ENCODE results near the gene OBSL1.
A peak's percentile ranks its signal among the peaks of the same experiment; 100 is the strongest.

Gene OBSL1

GRCh38 chr2:219516888-219517287 is 54.5 kb downstream of the OBSL1 start:
- DNase-seq, result peak in 1 of 58 donors; percentile 11

- no peak for DNase-seq
These were observed 55.3 kb downstream of the OBSL1 start for GRCh38 chr2:219515874-219516629.

- no peak for DNase-seq
These were observed 56.5 kb downstream of the OBSL1 start for GRCh38 chr2:219514836-219515235.

- DNase-seq, result peak in 7 of 58 donors; percentile 15 to 47 (median 29)
These were observed 57.1 kb downstream of the OBSL1 start, which contains the start of gene ASIC4 for GRCh38 chr2:219514196-219514761. ASIC4 (plus strand) TSS chr2:219514482; CDS start chr2:219514725, 243 bp downstream.

- DNase-seq, result no peak
These were observed 57.6 kb downstream of the OBSL1 start for GRCh38 chr2:219513787-219514186.

GRCh38 chr2:219512524-219513216 is 58.7 kb downstream of the OBSL1 start:
- DNase-seq, result no peak

GRCh38 chr2:219511547-219512325 is 59.6 kb downstream of the OBSL1 start:
- DNase-seq, result peak in 5 of 58 donors; percentile 12 to 35 (median 20)

GRCh38 chr2:219510512-219511135 is 60.7 kb downstream of the OBSL1 start:
- peak in 1 of 58 donors; percentile 9 for DNase-seq

GRCh38 chr2:219509780-219510511 is 61.4 kb downstream of the OBSL1 start:
- DNase-seq, result peak in 45 of 58 donors; percentile 10 to 67 (median 33)

GRCh38 chr2:219508971-219509779 is 62.2 kb downstream of the OBSL1 start:
- DNase-seq, result peak in 1 of 58 donors; percentile 26

GRCh38 chr2:219508444-219508734 is 63.0 kb downstream of the OBSL1 start:
- DNase-seq, result no peak

GRCh38 chr2:219507581-219508443 is 63.5 kb downstream of the OBSL1 start:
- DNase-seq, result no peak

- DNase-seq, result peak in 6 of 58 donors; percentile 12 to 29 (median 23)
These were observed 64.4 kb downstream of the OBSL1 start for GRCh38 chr2:219506802-219507526.

- DNase-seq, result peak in 1 of 58 donors; percentile 29
These were observed 65.1 kb downstream of the OBSL1 start for GRCh38 chr2:219506153-219506801.

GRCh38 chr2:219505585-219505984 is 65.8 kb downstream of the OBSL1 start:
- DNase-seq, result no peak

GRCh38 chr2:219502618-219503017 is 68.7 kb downstream of the OBSL1 start:
- no peak for DNase-seq

GRCh38 chr2:219501849-219502248 is 69.5 kb downstream of the OBSL1 start:
- DNase-seq, result no peak

Measured in anterior cingulate cortex (tissue), 58 donors.